Suprapubic skin (tissue), 4 donors: ENCODE data around the gene EEFSEC.

ENCODE experiments used
- EP300 ChIP-seq: sonication (generic); formaldehyde crosslinking; IDR thresholded peaks from one replicate; pipeline ENCODE4 v1.6.1; 2017; ENCODE audit warnings: antibody characterized with exemption
- POLR2A ChIP-seq, 2 donors: fragments of 450-650 bp; IDR thresholded peaks; one replicate each; pipeline ENCODE4 v1.6.1; 2017; ENCODE audit warnings: antibody characterized with exemption in 2 of 2, mild to moderate bottlenecking in 2 of 2, moderate library complexity in 2 of 2
- POLR2AphosphoS5 ChIP-seq, 3 donors: sonication (generic); formaldehyde crosslinking; IDR thresholded peaks; one replicate each; pipeline ENCODE4 v1.6.1; 2017; ENCODE audit warnings: antibody characterized with exemption in 3 of 3
- TF ChIP-seq, protein P1 (sequence below), 2 donors: fragments of 200-600 bp in 1 of 2; fragments of 450-650 bp in 1 of 2; sonication (generic) in 1 of 2; IDR thresholded peaks; one replicate each; pipeline ENCODE4 v1.5.1; 2016 to 2019; ENCODE audit warnings: antibody characterized with exemption in 2 of 2, mild to moderate bottlenecking in 1 of 2, moderate library complexity in 1 of 2

- TF ChIP-seq, protein P1, sequence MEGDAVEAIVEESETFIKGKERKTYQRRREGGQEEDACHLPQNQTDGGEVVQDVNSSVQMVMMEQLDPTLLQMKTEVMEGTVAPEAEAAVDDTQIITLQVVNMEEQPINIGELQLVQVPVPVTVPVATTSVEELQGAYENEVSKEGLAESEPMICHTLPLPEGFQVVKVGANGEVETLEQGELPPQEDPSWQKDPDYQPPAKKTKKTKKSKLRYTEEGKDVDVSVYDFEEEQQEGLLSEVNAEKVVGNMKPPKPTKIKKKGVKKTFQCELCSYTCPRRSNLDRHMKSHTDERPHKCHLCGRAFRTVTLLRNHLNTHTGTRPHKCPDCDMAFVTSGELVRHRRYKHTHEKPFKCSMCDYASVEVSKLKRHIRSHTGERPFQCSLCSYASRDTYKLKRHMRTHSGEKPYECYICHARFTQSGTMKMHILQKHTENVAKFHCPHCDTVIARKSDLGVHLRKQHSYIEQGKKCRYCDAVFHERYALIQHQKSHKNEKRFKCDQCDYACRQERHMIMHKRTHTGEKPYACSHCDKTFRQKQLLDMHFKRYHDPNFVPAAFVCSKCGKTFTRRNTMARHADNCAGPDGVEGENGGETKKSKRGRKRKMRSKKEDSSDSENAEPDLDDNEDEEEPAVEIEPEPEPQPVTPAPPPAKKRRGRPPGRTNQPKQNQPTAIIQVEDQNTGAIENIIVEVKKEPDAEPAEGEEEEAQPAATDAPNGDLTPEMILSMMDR (IDR thresholded peaks at IDR 0.05) = no peak
- TF ChIP-seq POLR2A (IDR thresholded peaks at IDR 0.05) = no peak
- TF ChIP-seq POLR2AphosphoS5 (IDR thresholded peaks at IDR 0.05) = no peak
- TF ChIP-seq EP300 = no peak
Observed at GRCh38 chr3:128327606-128328031, 174.3 kb downstream of the EEFSEC start.
